GM10248 (cell line): Measurements from ENCODE around the gene GIMAP6.
A peak's percentile ranks its signal among the peaks of the same experiment; 100 is the strongest.
"Not testable (repeated sequence)": the region's sequence is repeated elsewhere in the genome, so short reads cannot be mapped to it uniquely, and the experiment has no call there.

Experiments used
- CTCF ChIA-PET: fragments of 300-600 bp; sonication (Branson Sonifier 250); formaldehyde crosslinking; extraction: SDS; loops from one replicate; lab custom pipeline; 2021; ENCODE audit warnings: antibody characterized with exemption; lab: Yijun Ruan, JAX
- POLR2A ChIA-PET: fragments of 350-650 bp; sonication (Branson Sonifier 250); formaldehyde crosslinking; extraction: SDS; loops from one replicate; lab custom pipeline; 2020; ENCODE audit warnings: antibody characterized with exemption; lab: Yijun Ruan, JAX
- DNase-seq: peaks from one replicate; pipeline ENCODE4 v3.0.0; 2012; ENCODE audit errors: extremely low spot score
- TF ChIP-seq, protein P1 (sequence below): IDR thresholded peaks from 2 replicates; pipeline ENCODE4 v1.5.1; 2012; ENCODE audit warnings: mild to moderate bottlenecking, low read depth; ENCODE audit errors: extremely low read depth, missing control alignments, control extremely low read depth

Gene GIMAP6

DNA sequence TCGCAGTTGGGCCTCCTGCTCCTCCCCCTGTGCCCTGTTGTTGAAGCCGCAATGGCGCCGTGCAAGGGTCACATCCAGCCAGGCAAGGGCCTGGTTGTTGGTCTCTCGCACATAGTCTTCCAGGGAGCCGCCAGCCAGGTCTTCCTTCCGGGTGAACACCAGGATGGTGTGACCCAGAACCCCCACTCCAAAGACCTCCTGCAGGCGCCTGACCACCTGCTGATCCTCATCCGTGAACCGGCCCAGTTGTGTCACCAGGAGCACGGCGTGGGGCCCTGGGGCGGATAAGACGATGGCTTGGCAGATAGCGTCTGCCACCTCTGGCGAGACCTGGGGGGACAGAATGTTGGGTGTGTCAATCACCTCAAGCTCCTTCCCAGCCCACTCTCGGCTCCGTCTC lies 4.2 kb downstream of the GIMAP6 start:
- CTCF ChIA-PET = interaction anchor here (0.8 kb wide), 1 partner anchor 13 kb away, joined by 4 read pairs; no protein-coding TSS in a partner anchor
- POLR2A ChIA-PET = no interaction called here
- DNase-seq = no peak
- TF ChIP-seq, protein P1, sequence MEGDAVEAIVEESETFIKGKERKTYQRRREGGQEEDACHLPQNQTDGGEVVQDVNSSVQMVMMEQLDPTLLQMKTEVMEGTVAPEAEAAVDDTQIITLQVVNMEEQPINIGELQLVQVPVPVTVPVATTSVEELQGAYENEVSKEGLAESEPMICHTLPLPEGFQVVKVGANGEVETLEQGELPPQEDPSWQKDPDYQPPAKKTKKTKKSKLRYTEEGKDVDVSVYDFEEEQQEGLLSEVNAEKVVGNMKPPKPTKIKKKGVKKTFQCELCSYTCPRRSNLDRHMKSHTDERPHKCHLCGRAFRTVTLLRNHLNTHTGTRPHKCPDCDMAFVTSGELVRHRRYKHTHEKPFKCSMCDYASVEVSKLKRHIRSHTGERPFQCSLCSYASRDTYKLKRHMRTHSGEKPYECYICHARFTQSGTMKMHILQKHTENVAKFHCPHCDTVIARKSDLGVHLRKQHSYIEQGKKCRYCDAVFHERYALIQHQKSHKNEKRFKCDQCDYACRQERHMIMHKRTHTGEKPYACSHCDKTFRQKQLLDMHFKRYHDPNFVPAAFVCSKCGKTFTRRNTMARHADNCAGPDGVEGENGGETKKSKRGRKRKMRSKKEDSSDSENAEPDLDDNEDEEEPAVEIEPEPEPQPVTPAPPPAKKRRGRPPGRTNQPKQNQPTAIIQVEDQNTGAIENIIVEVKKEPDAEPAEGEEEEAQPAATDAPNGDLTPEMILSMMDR = no peak

DNA sequence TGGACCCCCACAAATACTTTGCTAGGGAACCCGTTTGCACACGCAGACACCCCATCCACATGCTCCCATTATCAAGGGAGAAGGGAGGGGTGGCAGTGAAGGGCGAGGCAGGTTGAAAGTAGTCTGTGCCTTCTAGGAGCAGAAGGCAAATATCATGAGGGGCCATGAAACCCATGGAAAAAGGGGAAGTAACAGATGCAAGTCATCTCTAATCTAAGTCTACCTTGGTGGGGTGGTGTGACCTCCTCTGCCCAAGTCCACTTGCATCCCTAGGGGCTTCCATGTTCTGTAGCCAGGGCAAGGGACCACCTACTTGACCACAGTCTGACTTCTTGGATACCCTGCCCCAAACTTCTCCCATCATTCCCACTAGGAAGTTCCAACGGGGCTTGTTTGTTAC lies 5.5 kb downstream of the GIMAP6 start:
- DNase-seq = no peak
- ChIA-PET POLR2A (no interaction called here), CTCF (no interaction called here)
- TF ChIP-seq, protein P1 = no peak

DNA sequence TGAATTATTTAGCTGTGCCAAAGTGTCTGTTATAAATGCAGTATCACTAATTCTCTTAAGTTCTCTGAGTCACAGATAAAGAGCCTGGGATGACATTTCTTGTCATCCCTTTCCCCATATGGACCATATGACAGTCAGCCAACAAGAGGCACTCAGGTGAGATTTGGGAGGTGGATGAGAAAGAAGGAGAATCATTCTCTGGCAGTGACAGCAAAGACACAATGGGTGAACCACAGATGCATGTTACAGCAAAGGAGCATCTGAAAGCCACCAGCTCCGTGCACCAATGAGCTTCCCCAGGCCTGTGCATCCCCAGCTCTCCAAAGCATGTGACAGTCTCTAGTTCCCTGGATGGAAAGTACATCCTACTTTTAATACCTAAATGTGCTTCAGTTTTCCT lies 10.8 kb downstream of the GIMAP6 start:
- ChIA-PET POLR2A (no interaction called here), CTCF (interaction anchor here (1.1 to 2.0 kb wide), 3 partner anchors 10 to 151 kb away, joined by 3 to 9 read pairs (median 3); partner anchors contain the start of gene GIMAP6)
- peak; percentile 10 for DNase-seq
- TF ChIP-seq, protein P1 = no peak

DNA sequence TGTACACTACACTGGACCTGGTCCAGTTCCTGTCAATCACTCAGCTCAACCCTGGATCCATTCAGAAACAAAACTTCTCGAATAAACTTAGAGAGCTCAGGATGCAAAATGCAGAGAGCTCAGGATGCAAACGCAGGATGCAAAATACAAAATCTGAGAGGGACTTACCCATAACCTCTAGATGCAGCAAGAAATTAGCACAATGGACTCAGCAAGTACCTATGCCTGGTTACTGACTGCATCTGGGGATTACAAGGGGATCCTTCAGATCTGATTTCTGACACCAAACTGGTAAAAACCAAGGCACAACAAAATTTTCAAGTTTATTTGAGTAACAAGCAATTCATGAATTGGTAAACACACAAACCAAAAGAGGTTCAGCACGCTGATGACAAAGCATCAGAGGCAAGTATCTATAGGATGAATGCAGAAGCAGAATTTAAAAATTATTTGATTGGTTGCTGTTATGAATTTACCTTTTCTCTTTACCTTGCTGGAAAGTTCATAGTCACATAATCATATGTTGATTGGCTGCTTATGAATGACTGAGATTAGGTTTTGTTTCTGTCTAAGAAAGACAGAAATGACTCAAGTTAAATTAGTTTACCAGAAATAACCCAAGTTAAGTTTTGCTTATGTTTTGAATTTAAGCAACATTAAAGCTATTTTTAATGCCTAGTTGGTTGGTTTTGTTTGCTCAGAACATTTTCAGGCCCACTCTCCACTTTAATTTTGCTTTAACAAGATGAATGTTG lies 11.4 kb downstream of the GIMAP6 start:
- peak; percentile 13 for DNase-seq
- CTCF ChIA-PET = interaction anchor here (1.1 to 2.0 kb wide), 3 partner anchors 10 to 150 kb away, joined by 3 to 9 read pairs (median 3); partner anchors contain the start of gene GIMAP6
- POLR2A ChIA-PET = no interaction called here
- TF ChIP-seq, protein P1 = no peak

DNA sequence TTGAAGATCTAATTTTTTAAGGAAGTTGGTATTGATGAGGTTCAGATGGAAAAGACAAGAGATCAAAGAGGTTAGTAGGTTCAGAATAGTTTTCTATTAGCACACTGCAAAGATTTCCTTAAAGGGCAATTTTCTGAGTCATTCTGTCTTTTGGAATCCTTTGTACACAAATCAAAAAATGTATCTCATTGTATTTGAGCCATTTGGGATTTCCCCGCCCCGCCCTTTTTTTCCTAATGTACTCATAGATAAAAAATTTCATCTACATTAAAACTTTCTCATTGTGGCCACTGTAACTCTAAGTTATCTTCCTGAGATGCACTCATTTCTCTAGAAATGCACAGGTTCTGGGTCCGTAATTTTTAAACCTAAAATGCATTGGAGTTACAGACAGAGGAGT lies 12.1 kb downstream of the GIMAP6 start:
- TF ChIP-seq, protein P1 = no peak
- no peak for DNase-seq
- CTCF ChIA-PET = no interaction called here
- POLR2A ChIA-PET = no interaction called here

DNA sequence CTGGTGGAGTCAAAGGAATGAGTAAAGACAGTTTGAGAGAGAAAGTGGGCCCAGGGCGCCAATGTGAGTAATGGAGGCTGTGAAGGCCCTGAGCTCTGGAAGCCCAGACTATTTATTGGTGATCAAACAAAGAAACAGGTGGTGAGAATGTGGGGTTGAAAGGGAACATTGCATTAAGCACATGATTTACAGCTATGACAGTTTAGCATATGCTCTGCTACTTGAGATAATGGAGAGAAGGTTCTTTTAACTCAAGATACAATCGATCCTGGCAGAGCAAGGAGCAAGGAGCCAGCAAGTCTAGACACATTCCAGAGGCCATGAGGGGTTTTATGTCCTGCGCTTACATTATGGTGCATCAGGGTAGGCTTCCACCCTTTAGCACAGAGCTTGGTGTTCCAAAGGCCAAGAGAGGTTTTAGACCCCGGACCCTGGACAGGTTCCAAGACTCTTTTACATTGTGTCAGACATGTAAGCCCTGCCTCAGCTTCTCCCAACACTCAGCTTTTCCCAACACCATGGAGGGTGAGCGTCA lies 16.9 kb downstream of the GIMAP6 start:
- POLR2A ChIA-PET = interaction anchor here (0.6 kb wide), 1 partner anchor 215 kb away, joined by 3 read pairs; no protein-coding TSS in a partner anchor
- not testable (repeated sequence) for DNase-seq
- CTCF ChIA-PET = interaction anchor here (1.0 to 1.6 kb wide), 2 partner anchors 9 to 12 kb away, joined by 3 to 4 read pairs; no protein-coding TSS in a partner anchor

DNA sequence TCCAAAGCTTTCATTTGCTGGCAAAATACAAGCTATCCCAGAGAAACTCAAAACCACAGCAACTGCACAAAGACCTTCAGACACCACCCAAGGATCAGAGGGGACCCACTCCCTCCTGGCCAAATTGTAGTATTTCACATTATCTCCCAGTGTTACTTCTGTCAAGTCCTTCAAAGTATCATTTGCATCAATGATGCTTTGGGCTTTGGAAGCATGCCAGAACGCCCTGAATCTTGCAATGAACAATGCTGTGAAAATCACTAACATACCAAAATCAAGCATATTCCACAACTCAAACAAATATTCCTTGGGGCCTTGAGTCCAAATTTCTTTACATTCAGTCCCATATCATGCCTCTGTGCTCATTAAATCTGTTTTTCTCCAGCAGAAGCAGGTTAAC lies 17.8 kb downstream of the GIMAP6 start:
- POLR2A ChIA-PET, DNase-seq: not testable (repeated sequence)
- CTCF ChIA-PET = interaction anchor here (1.6 kb wide), 1 partner anchor 13 kb away, joined by 4 read pairs; no protein-coding TSS in a partner anchor
